Astrocyte (in vitro differentiated cells and primary cell): ENCODE results near the gene PPP1R15A. TPM values are rescaled to one million over a fixed set of nuclear protein-coding genes. Genes with fewer than 3 reads are reported as not detected.
"Not testable (repeated sequence)": the region's sequence is repeated elsewhere in the genome, so short reads cannot be mapped to it uniquely, and the experiment has no call there.

Source experiments
- DNase-seq: peaks from one replicate; pipeline ENCODE4 v3.0.0-alpha.2; 2010; ENCODE audit warnings: low read depth
- FAIRE-seq: peaks from 2 replicates; lab custom pipeline; 2011; peaks lifted over from hg19 to GRCh38; lab: Jason Lieb, UNC
- H2AFZ ChIP-seq: 2 replicates; pipeline ENCODE4 v1.6.0; 2012; ENCODE audit warnings: low read depth, low read length, inconsistent platforms
- H3K27ac ChIP-seq: 2 replicates; pipeline ENCODE4 v1.5.1; 2011; ENCODE audit warnings: low read depth, low read length, inconsistent platforms
- H3K27me3 ChIP-seq: 2 replicates; pipeline ENCODE4 v1.6.0; 2011; ENCODE audit warnings: low read length, inconsistent platforms; ENCODE audit not compliant: insufficient read depth
- H3K36me3 ChIP-seq: 2 replicates; pipeline ENCODE4 v1.5.1; 2011; ENCODE audit warnings: low read length, inconsistent platforms; ENCODE audit not compliant: insufficient read depth
- H3K4me1 ChIP-seq: 2 replicates; pipeline ENCODE4 v1.5.1; 2011; ENCODE audit warnings: low read length, inconsistent platforms; ENCODE audit not compliant: insufficient read depth
- H3K4me2 ChIP-seq: 2 replicates; pipeline ENCODE4 v1.6.0; 2012; ENCODE audit warnings: low read length, inconsistent platforms
- H3K4me3 ChIP-seq: 2 replicates; pipeline ENCODE4 v1.5.1; 2011; ENCODE audit warnings: low read depth, mild to moderate bottlenecking, low read length, inconsistent platforms; ENCODE audit not compliant: insufficient read depth
- H3K79me2 ChIP-seq: 2 replicates; pipeline ENCODE4 v1.6.0; 2012; ENCODE audit warnings: mild to moderate bottlenecking, low read length, inconsistent platforms; ENCODE audit not compliant: insufficient read depth
- H3K9ac ChIP-seq: 2 replicates; pipeline ENCODE4 v1.6.0; 2012; ENCODE audit warnings: mild to moderate bottlenecking, low read length, inconsistent platforms
- H3K9me3 ChIP-seq: 2 replicates; pipeline ENCODE4 v1.5.1; 2012; ENCODE audit warnings: low read depth, mild to moderate bottlenecking, low read length, inconsistent platforms; ENCODE audit not compliant: insufficient read depth
- H4K20me1 ChIP-seq: 2 replicates; pipeline ENCODE4 v1.6.0; 2012; ENCODE audit warnings: low read length, inconsistent platforms; ENCODE audit not compliant: insufficient read depth
- H3K27ac Mint-ChIP-seq: one replicate; pipeline ENCODE4 v1.8.0; 2021; ENCODE audit warnings: mild to moderate bottlenecking, mixed read lengths; ENCODE audit not compliant: unreplicated experiment
- H3K27me3 Mint-ChIP-seq: one replicate; pipeline ENCODE4 v1.8.0; 2021; ENCODE audit warnings: low read depth, mixed read lengths; ENCODE audit not compliant: unreplicated experiment
- H3K36me3 Mint-ChIP-seq: one replicate; pipeline ENCODE4 v1.8.0; 2021; ENCODE audit warnings: low read depth, mixed read lengths; ENCODE audit not compliant: unreplicated experiment
- H3K4me1 Mint-ChIP-seq: one replicate; pipeline ENCODE4 v1.8.0; 2021; ENCODE audit warnings: low read depth, mixed read lengths; ENCODE audit not compliant: unreplicated experiment
- H3K4me3 Mint-ChIP-seq: one replicate; pipeline ENCODE4 v1.8.0; 2021; ENCODE audit warnings: mild to moderate bottlenecking, moderate library complexity, mixed read lengths; ENCODE audit not compliant: unreplicated experiment
- H3K9me3 Mint-ChIP-seq: one replicate; pipeline ENCODE4 v1.8.0; 2021; ENCODE audit warnings: mild to moderate bottlenecking, mixed read lengths; ENCODE audit not compliant: unreplicated experiment
- CTCF ChIP-seq: IDR thresholded peaks from 2 replicates; pipeline ENCODE4 v1.5.1; 2011; ENCODE audit warnings: low read depth, mild to moderate bottlenecking, inconsistent platforms, low read length, moderate library complexity; ENCODE audit not compliant: insufficient read depth
- EZH2 ChIP-seq: IDR thresholded peaks from 2 replicates; pipeline ENCODE4 v1.6.1; 2012; ENCODE audit warnings: mild to moderate bottlenecking, low read length, inconsistent platforms; ENCODE audit not compliant: insufficient read depth
- total RNA-seq: library from RNA; stranded (reverse); gene quantifications from 2 replicates; pipeline ENCODE4 v1.2.1, GENCODE V29; 2021

PPP1R15A gene
- total RNA-seq, 1 donor from 2014 or later: 53.2 TPM

GRCh38 chr19:48915757-48916156 lies 43.5 kb downstream of the PPP1R15A start:
- Histone ChIP-seq H3K36me3 (peaks cover 25% of the 10 kb centered on the region), H2AFZ (no peak overlapping the region), H3K9me3 (no peaks in the 10 kb centered on the region), H3K27me3 (no peaks in the 10 kb centered on the region), H3K9ac (no peak overlapping the region), H3K4me2 (no peak overlapping the region), H3K27ac (no peak overlapping the region), H4K20me1 (peaks cover 3% of the 10 kb centered on the region), H3K4me1 (no peaks in the 10 kb centered on the region), H3K79me2 (no peaks in the 10 kb centered on the region), H3K4me3 (no peak overlapping the region)
- Mint-ChIP-seq H3K36me3 (peaks cover 24% of the 10 kb centered on the region), H3K4me3 (no peak overlapping the region), H3K27me3 (no peaks in the 10 kb centered on the region), H3K9me3 (no peaks in the 10 kb centered on the region), H3K27ac (no peak overlapping the region), H3K4me1 (no peaks in the 10 kb centered on the region)
- TF ChIP-seq CTCF (no peak), EZH2 (no peak)
- FAIRE-seq: no peak
- DNase-seq: no peak

- Histone ChIP-seq H3K4me3 (no peak overlapping the region), H3K27me3 (no peaks in the 10 kb centered on the region), H3K4me1 (no peaks in the 10 kb centered on the region), H3K9me3 (no peaks in the 10 kb centered on the region), H3K27ac (no peak overlapping the region), H3K4me2 (no peak overlapping the region), H3K36me3 (peaks cover 18% of the 10 kb centered on the region), H3K9ac (no peak overlapping the region), H4K20me1 (no peaks in the 10 kb centered on the region), H3K79me2 (no peaks in the 10 kb centered on the region), H2AFZ (no peak overlapping the region)
- H3K9me3 Mint-ChIP-seq: no peaks in the 10 kb centered on the region
- H3K36me3 Mint-ChIP-seq: peaks cover 17% of the 10 kb centered on the region
- no peak overlapping the region for H3K4me3 Mint-ChIP-seq
- H3K27ac Mint-ChIP-seq: no peak overlapping the region
- no peak for DNase-seq
- H3K27me3 Mint-ChIP-seq: no peaks in the 10 kb centered on the region
- H3K4me1 Mint-ChIP-seq: no peaks in the 10 kb centered on the region
- FAIRE-seq: no peak
- no peak for TF ChIP-seq EZH2
- no peak for TF ChIP-seq CTCF
Observed at GRCh38 chr19:48918071-48918470, 45.9 kb downstream of the PPP1R15A start.

- H3K79me2 ChIP-seq: no peaks in the 10 kb centered on the region
- DNase-seq: no peak
- H2AFZ ChIP-seq: no peak overlapping the region
- peaks cover 14% of the 10 kb centered on the region for H3K36me3 ChIP-seq
- H3K4me3 ChIP-seq: no peak overlapping the region
- Mint-ChIP-seq H3K4me3 (no peak overlapping the region), H3K27me3 (no peaks in the 10 kb centered on the region), H3K9me3 (no peaks in the 10 kb centered on the region), H3K36me3 (peaks cover 17% of the 10 kb centered on the region), H3K27ac (no peak overlapping the region), H3K4me1 (no peaks in the 10 kb centered on the region)
- no peaks in the 10 kb centered on the region for H4K20me1 ChIP-seq
- no peak overlapping the region for H3K9ac ChIP-seq
- no peak for FAIRE-seq
- no peaks in the 10 kb centered on the region for H3K4me1 ChIP-seq
- H3K4me2 ChIP-seq: no peak overlapping the region
- no peaks in the 10 kb centered on the region for H3K27me3 ChIP-seq
- no peak for TF ChIP-seq CTCF
- TF ChIP-seq EZH2: no peak
- no peaks in the 10 kb centered on the region for H3K9me3 ChIP-seq
- H3K27ac ChIP-seq: no peak overlapping the region
Observed at GRCh38 chr19:48918801-48919247, 46.6 kb downstream of the PPP1R15A start.

GRCh38 chr19:48919271-48919670 lies 47.0 kb downstream of the PPP1R15A start:
- H3K4me1 ChIP-seq, H3K4me3 ChIP-seq, H3K4me3 Mint-ChIP-seq, H3K4me2 ChIP-seq, FAIRE-seq, H3K27ac Mint-ChIP-seq, H3K27ac ChIP-seq, H2AFZ ChIP-seq, H4K20me1 ChIP-seq, H3K27me3 ChIP-seq, DNase-seq, H3K9me3 Mint-ChIP-seq, H3K4me1 Mint-ChIP-seq, H3K79me2 ChIP-seq, H3K9ac ChIP-seq, H3K27me3 Mint-ChIP-seq, H3K9me3 ChIP-seq: not testable (repeated sequence)
- H3K36me3 ChIP-seq: peaks cover 12% of the 10 kb centered on the region
- H3K36me3 Mint-ChIP-seq: peaks cover 13% of the 10 kb centered on the region
